Panc1 (cell line): Measurements from ENCODE around the gene TBC1D21. TPM values are rescaled to one million over a fixed set of nuclear protein-coding genes. Genes with fewer than 3 reads are reported as not detected.

Experiments
- ATAC-seq: fragments of 200-7000 bp; cut with Tn5 transposase; 2 replicates; pipeline ENCODE4 v1.9.1; 2020; ENCODE audit warnings: mild to moderate bottlenecking, moderate library complexity
- BruUV-seq: library from RNA; stranded (reverse); fragments of 400-500 nt; replicated peaks from 2 replicates; lab custom pipeline; 2021; lab: Mats Ljungman, UMichigan
- CTCF ChIA-PET: fragments of 300-600 bp; sonication (Branson Sonifier 250); formaldehyde crosslinking; loops from one replicate; lab custom pipeline; 2022; ENCODE audit warnings: antibody characterized with exemption; lab: Charles Lee
- POLR2A ChIA-PET: fragments of 300-600 bp; sonication (Branson Sonifier 250); formaldehyde crosslinking; loops from one replicate; lab custom pipeline; 2022; ENCODE audit warnings: antibody characterized with exemption; lab: Charles Lee
- DNase-seq: peaks from one replicate; pipeline ENCODE4 v3.0.0-alpha.2; 2010; ENCODE audit warnings: low read depth, low spot score
- H3K27ac ChIP-seq: 2 replicates; pipeline ENCODE4 v1.5.1; 2011; ENCODE audit warnings: mild to moderate bottlenecking, low read length, inconsistent platforms
- H3K27me3 ChIP-seq: fragments of 200-500 bp; sonication (Bioruptor generic); 2 replicates; pipeline ENCODE4 v1.6.0; 2014; ENCODE audit warnings: low read length, inconsistent platforms; ENCODE audit not compliant: control insufficient read depth, insufficient read depth
- H3K36me3 ChIP-seq: fragments of 200-500 bp; sonication (Bioruptor generic); 2 replicates; pipeline ENCODE4 v1.5.1; 2014; ENCODE audit warnings: inconsistent platforms, mild to moderate bottlenecking, low read length, moderate library complexity; ENCODE audit not compliant: control insufficient read depth, insufficient read depth
- H3K4me1 ChIP-seq: 2 replicates; pipeline ENCODE4 v1.5.1; 2011; ENCODE audit warnings: inconsistent platforms, mild to moderate bottlenecking, low read length, moderate library complexity; ENCODE audit not compliant: control insufficient read depth, insufficient read depth
- H3K4me3 ChIP-seq, 2 experiments: 2 replicates each; pipeline ENCODE4 v1.5.1; 2011 to 2012; ENCODE audit warnings: low read depth in 2 of 2, low read length in 2 of 2, mild to moderate bottlenecking in 2 of 2, inconsistent platforms in 1 of 2, moderate library complexity in 1 of 2
- H3K9me3 ChIP-seq: fragments of 200-500 bp; sonication (Bioruptor generic); 2 replicates; pipeline ENCODE4 v1.5.1; 2014; ENCODE audit warnings: low read depth, mild to moderate bottlenecking, inconsistent platforms, low read length, moderate library complexity; ENCODE audit not compliant: control insufficient read depth, insufficient read depth
- POLR2AphosphoS5 ChIP-seq: IDR thresholded peaks from 2 replicates; pipeline ENCODE4 v1.6.1; 2012; ENCODE audit warnings: mild to moderate bottlenecking, low read depth, low read length, moderate library complexity
- SIN3A ChIP-seq: IDR thresholded peaks from 2 replicates; pipeline ENCODE4 v1.6.1; 2012; ENCODE audit warnings: low read depth, mild to moderate bottlenecking, low read length, moderate library complexity, borderline replicate concordance; ENCODE audit not compliant: insufficient read depth
- TCF7L2 ChIP-seq: IDR thresholded peaks from 2 replicates; pipeline ENCODE4 v1.6.1; 2011; ENCODE audit warnings: mild to moderate bottlenecking, low read depth, low read length, inconsistent platforms
- in situ Hi-C: cut with HindIII; loops from 2 replicates; pipeline ENCODE4 v1.10.0; 2016; ENCODE audit warnings: low sequenced_read_pairs, low pct_unique_long_range_greater_than_20kb
- intact Hi-C: fragments of 100-400 bp; cut with micrococcal nuclease; formaldehyde crosslinking; loops from one replicate; pipeline ENCODE4 v1.10.0; 2022; ENCODE audit not compliant: unreplicated experiment
- total RNA-seq: library from RNA; stranded (reverse); gene quantifications from one replicate; pipeline ENCODE4 v1.2.1, GENCODE V29; 2021; ENCODE audit not compliant: unreplicated experiment
- TF ChIP-seq, protein P1 (sequence below), 2 experiments: IDR thresholded peaks; 2 replicates each; pipeline ENCODE4 v1.6.1; 2011 to 2012; ENCODE audit warnings: low read depth in 2 of 2, control low read depth in 1 of 2, low read length in 1 of 2, mild to moderate bottlenecking in 1 of 2, moderate library complexity in 1 of 2; ENCODE audit not compliant: insufficient read depth in 1 of 2
- TF ChIP-seq, protein P2 (sequence below): fragments of 450-650 bp; IDR thresholded peaks from 2 replicates; pipeline ENCODE4 v1.5.1; 2017; ENCODE audit warnings: mild to moderate bottlenecking

Gene TBC1D21
- total RNA-seq, 1 experiment from 2014 or later, result not detected

DNA sequence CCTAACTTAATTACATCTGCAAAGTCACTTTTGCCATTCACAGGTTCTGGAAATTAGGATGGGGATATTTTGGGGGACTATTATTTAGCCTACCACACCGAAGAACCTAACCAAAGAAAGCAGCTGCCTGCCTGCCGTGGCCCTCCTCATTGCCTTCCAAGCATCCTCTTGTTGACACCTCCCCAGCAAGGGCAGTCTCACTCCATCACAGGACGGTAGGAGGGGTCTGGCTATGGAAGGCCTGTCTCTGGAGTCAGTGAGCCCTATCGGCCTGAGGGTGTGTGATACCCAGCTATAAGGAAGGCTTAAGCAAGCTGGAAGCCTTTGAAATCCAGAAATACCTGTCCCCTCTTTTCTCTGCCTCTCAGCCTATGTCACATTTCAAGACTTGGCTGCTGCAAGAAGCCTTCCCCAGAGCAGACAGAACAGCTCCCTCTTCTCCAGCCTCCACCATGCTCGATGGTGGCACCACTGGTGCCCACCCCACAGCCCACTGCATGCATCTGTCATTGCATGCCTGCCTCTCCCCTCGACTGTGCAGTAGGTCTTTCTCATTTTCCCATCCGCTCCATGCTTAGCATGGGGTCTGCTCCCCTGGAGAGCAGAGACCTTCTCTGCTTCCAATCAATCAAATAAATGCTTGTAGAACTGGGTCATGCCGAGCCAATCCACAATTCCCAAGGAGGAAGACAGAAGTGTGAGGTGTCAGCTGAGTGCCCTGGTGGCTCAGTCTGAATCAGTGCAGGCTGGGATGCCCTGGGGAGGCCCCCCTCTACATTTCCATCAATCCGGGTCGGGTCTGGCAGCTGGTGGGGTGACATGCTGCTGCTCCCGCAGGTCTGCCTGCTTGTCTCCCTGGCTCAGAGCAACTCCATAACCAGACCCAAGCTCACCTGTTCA lies 29.0 kb downstream of the TBC1D21 start:
- no peak for DNase-seq
- ChIA-PET CTCF (no interaction called here), POLR2A (interaction anchor here (0.5 kb wide), 1 partner anchor 67 kb away, joined by 4 read pairs; no protein-coding TSS in a partner anchor)
- in situ Hi-C loops, result no loop called here
- Histone ChIP-seq H3K27me3 (no peaks in the 10 kb centered on the region; the same call in 1 of the 2 replicates), H3K4me1 (no peaks in the 10 kb centered on the region), H3K4me3 (no peak overlapping the region), H3K9me3 (no peaks in the 10 kb centered on the region), H3K27ac (no peak overlapping the region), H3K36me3 (no peaks in the 10 kb centered on the region)
- TF ChIP-seq, protein P1, sequence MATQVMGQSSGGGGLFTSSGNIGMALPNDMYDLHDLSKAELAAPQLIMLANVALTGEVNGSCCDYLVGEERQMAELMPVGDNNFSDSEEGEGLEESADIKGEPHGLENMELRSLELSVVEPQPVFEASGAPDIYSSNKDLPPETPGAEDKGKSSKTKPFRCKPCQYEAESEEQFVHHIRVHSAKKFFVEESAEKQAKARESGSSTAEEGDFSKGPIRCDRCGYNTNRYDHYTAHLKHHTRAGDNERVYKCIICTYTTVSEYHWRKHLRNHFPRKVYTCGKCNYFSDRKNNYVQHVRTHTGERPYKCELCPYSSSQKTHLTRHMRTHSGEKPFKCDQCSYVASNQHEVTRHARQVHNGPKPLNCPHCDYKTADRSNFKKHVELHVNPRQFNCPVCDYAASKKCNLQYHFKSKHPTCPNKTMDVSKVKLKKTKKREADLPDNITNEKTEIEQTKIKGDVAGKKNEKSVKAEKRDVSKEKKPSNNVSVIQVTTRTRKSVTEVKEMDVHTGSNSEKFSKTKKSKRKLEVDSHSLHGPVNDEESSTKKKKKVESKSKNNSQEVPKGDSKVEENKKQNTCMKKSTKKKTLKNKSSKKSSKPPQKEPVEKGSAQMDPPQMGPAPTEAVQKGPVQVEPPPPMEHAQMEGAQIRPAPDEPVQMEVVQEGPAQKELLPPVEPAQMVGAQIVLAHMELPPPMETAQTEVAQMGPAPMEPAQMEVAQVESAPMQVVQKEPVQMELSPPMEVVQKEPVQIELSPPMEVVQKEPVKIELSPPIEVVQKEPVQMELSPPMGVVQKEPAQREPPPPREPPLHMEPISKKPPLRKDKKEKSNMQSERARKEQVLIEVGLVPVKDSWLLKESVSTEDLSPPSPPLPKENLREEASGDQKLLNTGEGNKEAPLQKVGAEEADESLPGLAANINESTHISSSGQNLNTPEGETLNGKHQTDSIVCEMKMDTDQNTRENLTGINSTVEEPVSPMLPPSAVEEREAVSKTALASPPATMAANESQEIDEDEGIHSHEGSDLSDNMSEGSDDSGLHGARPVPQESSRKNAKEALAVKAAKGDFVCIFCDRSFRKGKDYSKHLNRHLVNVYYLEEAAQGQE (IDR thresholded peaks at IDR 0.05; ENCODE audit: insufficient read depth in 1 of 2, low read depth in 2 of 2, low read length in 1 of 2), result no peak
- TF ChIP-seq TCF7L2 (no peak), POLR2AphosphoS5 (no peak), SIN3A (no peak)
- TF ChIP-seq, protein P2, sequence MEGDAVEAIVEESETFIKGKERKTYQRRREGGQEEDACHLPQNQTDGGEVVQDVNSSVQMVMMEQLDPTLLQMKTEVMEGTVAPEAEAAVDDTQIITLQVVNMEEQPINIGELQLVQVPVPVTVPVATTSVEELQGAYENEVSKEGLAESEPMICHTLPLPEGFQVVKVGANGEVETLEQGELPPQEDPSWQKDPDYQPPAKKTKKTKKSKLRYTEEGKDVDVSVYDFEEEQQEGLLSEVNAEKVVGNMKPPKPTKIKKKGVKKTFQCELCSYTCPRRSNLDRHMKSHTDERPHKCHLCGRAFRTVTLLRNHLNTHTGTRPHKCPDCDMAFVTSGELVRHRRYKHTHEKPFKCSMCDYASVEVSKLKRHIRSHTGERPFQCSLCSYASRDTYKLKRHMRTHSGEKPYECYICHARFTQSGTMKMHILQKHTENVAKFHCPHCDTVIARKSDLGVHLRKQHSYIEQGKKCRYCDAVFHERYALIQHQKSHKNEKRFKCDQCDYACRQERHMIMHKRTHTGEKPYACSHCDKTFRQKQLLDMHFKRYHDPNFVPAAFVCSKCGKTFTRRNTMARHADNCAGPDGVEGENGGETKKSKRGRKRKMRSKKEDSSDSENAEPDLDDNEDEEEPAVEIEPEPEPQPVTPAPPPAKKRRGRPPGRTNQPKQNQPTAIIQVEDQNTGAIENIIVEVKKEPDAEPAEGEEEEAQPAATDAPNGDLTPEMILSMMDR, result no peak
- ATAC-seq, result no peak
- no TSS peak for BruUV-seq
- intact Hi-C loops, result no loop called here

DNA sequence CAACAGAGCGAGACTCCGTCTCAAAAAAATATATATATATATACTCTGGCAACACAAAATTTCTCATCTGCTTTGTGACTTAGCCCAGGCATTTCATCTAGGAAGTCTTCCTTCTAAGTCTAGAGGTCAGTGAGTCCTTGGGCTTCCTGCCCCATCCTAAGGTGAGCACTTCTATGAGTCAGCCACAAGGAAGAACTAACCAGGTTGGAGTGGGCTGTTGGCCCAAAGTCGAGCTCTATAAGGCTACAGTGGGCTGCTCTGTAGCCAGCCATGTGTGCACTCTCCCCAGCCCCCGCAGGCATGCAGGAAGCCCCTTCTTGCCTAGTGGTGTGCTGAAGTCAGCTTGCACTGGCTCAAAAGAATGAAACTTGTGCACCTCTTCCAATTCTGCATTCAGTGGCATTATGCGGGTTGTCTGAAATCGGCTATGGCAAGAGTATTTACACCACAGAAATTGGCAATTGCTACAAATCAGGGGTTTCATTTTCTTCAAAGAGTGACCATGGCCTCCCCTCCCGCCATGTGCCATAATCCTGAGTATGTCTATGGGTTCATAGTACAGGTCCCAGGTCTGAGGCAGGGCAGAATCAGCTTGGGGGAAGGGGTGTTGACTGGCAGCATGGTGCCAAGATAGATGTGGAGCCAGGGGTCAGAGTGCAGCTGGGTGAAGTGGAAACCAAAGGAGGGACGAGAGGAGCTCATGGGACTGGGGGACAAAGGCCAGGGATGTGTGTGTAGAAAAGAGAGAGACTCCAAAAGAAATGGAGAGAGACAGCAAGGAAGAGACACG lies 30.9 kb downstream of the TBC1D21 start:
- ChIA-PET CTCF (no interaction called here), POLR2A (no interaction called here)
- ATAC-seq (no peak), DNase-seq (no peak)
- H3K9me3 ChIP-seq, result no peaks in the 10 kb centered on the region
- no TSS peak for BruUV-seq
- H3K4me1 ChIP-seq, result no peaks in the 10 kb centered on the region
- in situ Hi-C loops, result no loop called here
- H3K4me3 ChIP-seq, result no peak overlapping the region
- no peaks in the 10 kb centered on the region for H3K36me3 ChIP-seq
- no peaks in the 10 kb centered on the region; the same call in 1 of the 2 replicates for H3K27me3 ChIP-seq
- intact Hi-C loops, result no loop called here
- H3K27ac ChIP-seq, result no peak overlapping the region
- TF ChIP-seq SIN3A (no peak), POLR2AphosphoS5 (no peak), TCF7L2 (no peak)
- TF ChIP-seq, protein P2, result no peak
- TF ChIP-seq, protein P1 (IDR thresholded peaks at IDR 0.05; ENCODE audit: insufficient read depth in 1 of 2, low read depth in 2 of 2, low read length in 1 of 2), result no peak
